Mesenteric fat pad (tissue), 1 donor: Measurements from ENCODE around the gene VEGFC. TPM values are rescaled to one million over a fixed set of nuclear protein-coding genes. Genes with fewer than 3 reads are reported as not detected.
A peak's percentile ranks its signal among the peaks of the same experiment; 100 is the strongest.

Experiments used
- DNase-seq: peaks from one replicate; pipeline ENCODE4 v3.0.0-alpha.2; 2020; ENCODE audit warnings: low spot score
- long read RNA-seq: library from polyadenylated mRNA; unstranded; transcript quantifications from one replicate; pipeline ENCODE4 v2.0.0, GENCODE V29; 2020
- total RNA-seq: library from RNA; stranded (reverse); fragmentation: NEBNext Ultra II Directional; extraction: Animal tissue kit (Norgen Biotek cat#: 25700); gene quantifications from one replicate; pipeline ENCODE4 v1.2.1, GENCODE V29; 2021
- donor health status: DM: yes; HTN: yes; CAD: no.

Gene VEGFC
- 27.6 TPM for total RNA-seq
- long read RNA-seq, partial matches to known transcripts = 8 of 15 reads
- long read RNA-seq, other reads (novel, unspliced or antisense) = 6 of 15 reads

GRCh38 chr4:176792326-176793059, at the start of gene VEGFC:
Gene VEGFC, minus strand, starts transcription at chr4:176792922. Its CDS starts 611 bp downstream, at chr4:176792311.
- DNase-seq = peak; percentile 89

- DNase-seq = no peak
These were observed 49.0 kb upstream of the VEGFC start for GRCh38 chr4:176841711-176842112.

GRCh38 chr4:176840166-176840565, 47.4 kb upstream of the VEGFC start:
- DNase-seq = no peak

- DNase-seq = no peak
These were observed 46.9 kb upstream of the VEGFC start for GRCh38 chr4:176839656-176840055.

- no peak for DNase-seq
These were observed 46.1 kb upstream of the VEGFC start for GRCh38 chr4:176838601-176839433.

- DNase-seq = no peak
These were observed 44.6 kb upstream of the VEGFC start for GRCh38 chr4:176837169-176837895.

GRCh38 chr4:176834531-176834930, 41.8 kb upstream of the VEGFC start:
- no peak for DNase-seq

- no peak for DNase-seq
These were observed 40.9 kb upstream of the VEGFC start for GRCh38 chr4:176833400-176834175.

GRCh38 chr4:176830971-176831370, 38.2 kb upstream of the VEGFC start:
- no peak for DNase-seq

- no peak for DNase-seq
These were observed 32.9 kb upstream of the VEGFC start for GRCh38 chr4:176825586-176825985.

GRCh38 chr4:176824645-176825366, 32.1 kb upstream of the VEGFC start:
- no peak for DNase-seq

GRCh38 chr4:176818531-176818930, 25.8 kb upstream of the VEGFC start:
- DNase-seq = no peak

- DNase-seq = no peak
These were observed 24.5 kb upstream of the VEGFC start for GRCh38 chr4:176817204-176817603.

- DNase-seq = no peak
These were observed 22.0 kb upstream of the VEGFC start for GRCh38 chr4:176814770-176815169.

- no peak for DNase-seq
These were observed 17.9 kb upstream of the VEGFC start for GRCh38 chr4:176810481-176811249.

- DNase-seq = no peak
These were observed 14.2 kb upstream of the VEGFC start for GRCh38 chr4:176806778-176807375.

GRCh38 chr4:176805155-176805554, 12.4 kb upstream of the VEGFC start:
- DNase-seq = no peak

GRCh38 chr4:176800891-176801534, 8.3 kb upstream of the VEGFC start:
- no peak for DNase-seq
